Kidney epithelial cell (primary cell): ENCODE results near the gene UBE2D3. TPM values are rescaled to one million over a fixed set of nuclear protein-coding genes. Genes with fewer than 3 reads are reported as not detected.
"Not testable (repeated sequence)": the region's sequence is repeated elsewhere in the genome, so short reads cannot be mapped to it uniquely, and the experiment has no call there.

Experiments
- DNase-seq: peaks from one replicate; pipeline ENCODE4 v3.0.0-alpha.2; 2010; ENCODE audit warnings: low read depth
- H3K27me3 ChIP-seq: 2 replicates; pipeline ENCODE4 v1.6.0; 2011; ENCODE audit warnings: low read length; ENCODE audit not compliant: control insufficient read depth, insufficient read depth
- H3K36me3 ChIP-seq: 2 replicates; pipeline ENCODE4 v1.5.1; 2011; ENCODE audit warnings: low read length; ENCODE audit not compliant: control insufficient read depth, insufficient read depth
- H3K4me3 ChIP-seq: 2 replicates; pipeline ENCODE4 v1.5.1; 2011; ENCODE audit warnings: low read depth, mild to moderate bottlenecking, control low read depth, low read length
- total RNA-seq: library from RNA; depleted of rRNA; stranded (reverse); fragments of >200 nt; gene quantifications from 2 replicates; pipeline ENCODE4 v1.2.3, GENCODE V29; 2015
- TF ChIP-seq, protein P1 (sequence below): IDR thresholded peaks from 2 replicates; pipeline ENCODE4 v1.5.1; 2011; ENCODE audit warnings: mild to moderate bottlenecking, moderate library complexity, low read length, control low read depth, inconsistent platforms; ENCODE audit not compliant: insufficient read depth, poor library complexity, severe bottlenecking

Gene UBE2D3
- total RNA-seq, 1 donor from 2014 or later: 376 TPM

DNA sequence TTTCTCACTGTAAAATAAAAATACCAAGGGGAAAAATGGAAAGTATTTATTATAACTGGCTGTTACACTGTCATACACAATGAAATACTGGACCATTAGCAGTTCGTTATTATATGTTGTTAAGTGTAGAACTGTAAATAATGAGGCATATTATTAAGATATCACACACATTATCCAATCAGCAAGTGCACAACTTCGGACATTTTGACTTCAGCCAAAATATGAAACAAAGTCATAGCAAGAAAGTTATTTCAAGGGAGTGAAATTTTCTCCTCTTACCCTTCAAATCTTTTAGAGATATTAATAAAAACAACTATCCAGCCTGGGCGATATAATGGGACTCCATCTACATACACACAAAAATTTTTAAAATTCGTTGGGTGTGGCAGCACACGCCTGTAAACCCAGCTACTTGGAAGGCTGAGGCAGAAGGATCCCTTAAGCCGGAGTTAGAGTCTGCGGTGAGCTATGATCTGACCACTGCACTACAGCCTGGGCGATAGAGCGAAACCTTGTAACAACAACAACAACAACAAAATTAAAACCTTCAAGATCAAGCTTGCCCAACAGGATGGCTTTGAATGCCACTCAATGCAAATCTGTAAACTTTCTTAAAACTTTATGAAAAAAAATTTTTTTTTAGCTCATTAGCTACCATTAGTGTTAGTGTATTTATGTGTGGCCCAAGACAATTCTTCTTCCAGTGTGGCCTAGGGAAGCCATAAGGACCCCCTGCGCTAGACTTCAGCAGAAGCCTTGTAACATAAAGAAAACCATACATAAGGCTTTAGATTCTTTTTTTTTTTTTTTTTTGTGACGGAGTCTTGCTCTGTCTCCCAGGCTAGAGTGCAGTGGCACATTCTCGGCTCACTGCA lies 40.2 kb upstream of the UBE2D3 start:
- TF ChIP-seq, protein P1, sequence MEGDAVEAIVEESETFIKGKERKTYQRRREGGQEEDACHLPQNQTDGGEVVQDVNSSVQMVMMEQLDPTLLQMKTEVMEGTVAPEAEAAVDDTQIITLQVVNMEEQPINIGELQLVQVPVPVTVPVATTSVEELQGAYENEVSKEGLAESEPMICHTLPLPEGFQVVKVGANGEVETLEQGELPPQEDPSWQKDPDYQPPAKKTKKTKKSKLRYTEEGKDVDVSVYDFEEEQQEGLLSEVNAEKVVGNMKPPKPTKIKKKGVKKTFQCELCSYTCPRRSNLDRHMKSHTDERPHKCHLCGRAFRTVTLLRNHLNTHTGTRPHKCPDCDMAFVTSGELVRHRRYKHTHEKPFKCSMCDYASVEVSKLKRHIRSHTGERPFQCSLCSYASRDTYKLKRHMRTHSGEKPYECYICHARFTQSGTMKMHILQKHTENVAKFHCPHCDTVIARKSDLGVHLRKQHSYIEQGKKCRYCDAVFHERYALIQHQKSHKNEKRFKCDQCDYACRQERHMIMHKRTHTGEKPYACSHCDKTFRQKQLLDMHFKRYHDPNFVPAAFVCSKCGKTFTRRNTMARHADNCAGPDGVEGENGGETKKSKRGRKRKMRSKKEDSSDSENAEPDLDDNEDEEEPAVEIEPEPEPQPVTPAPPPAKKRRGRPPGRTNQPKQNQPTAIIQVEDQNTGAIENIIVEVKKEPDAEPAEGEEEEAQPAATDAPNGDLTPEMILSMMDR: no peak
- Histone ChIP-seq H3K4me3 (peak overlapping the region; percentile 87), H3K36me3 (no peaks in the 10 kb centered on the region), H3K27me3 (no peaks in the 10 kb centered on the region)
- no peak for DNase-seq

- DNase-seq, H3K27me3 ChIP-seq, H3K36me3 ChIP-seq, H3K4me3 ChIP-seq: not testable (repeated sequence)
Observed at GRCh38 chr4:102865327-102865726, 38.0 kb upstream of the UBE2D3 start.

DNA sequence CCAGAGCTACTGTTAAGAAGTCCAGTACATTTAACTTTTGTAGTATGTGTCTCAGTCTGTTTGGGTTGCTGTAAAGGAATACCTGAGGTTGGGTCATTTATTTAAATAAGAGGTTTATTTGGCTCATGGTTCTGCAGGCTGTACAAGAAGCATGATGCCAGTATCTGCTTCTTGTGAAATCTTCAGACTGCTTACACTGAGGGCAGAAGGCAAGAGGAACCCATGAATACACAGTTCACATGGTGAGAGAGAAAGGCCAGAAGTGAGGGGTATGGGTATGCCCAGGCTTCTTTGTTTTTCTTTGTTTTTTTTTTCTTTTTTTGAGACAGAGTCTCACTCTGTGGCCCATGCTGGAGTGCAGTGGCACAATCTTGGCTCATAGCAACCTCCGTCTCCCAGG lies 35.4 kb upstream of the UBE2D3 start:
- DNase-seq: no peak
- no peak overlapping the region for H3K4me3 ChIP-seq
- no peaks in the 10 kb centered on the region for H3K27me3 ChIP-seq
- TF ChIP-seq, protein P1: no peak
- no peaks in the 10 kb centered on the region for H3K36me3 ChIP-seq

DNA sequence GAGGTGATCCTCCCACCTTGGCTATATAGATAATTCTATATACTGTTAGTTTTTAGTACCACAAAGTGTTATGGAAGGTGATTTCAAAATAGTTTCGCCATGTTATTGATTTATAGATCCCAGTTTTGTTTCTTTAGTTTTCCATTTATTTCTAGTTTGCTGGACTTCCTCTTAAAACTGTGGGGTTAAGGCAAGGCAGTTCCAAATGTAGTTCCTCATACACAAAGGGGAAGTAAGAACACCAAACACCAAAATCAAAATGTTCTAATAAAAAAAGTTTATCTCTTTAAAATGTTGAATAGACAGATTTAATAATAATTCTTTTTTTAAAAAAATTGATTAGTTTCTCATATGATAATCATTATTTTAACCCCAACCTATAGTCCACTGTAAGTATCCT lies 34.7 kb upstream of the UBE2D3 start:
- no peak overlapping the region for H3K4me3 ChIP-seq
- TF ChIP-seq, protein P1: no peak
- no peaks in the 10 kb centered on the region for H3K36me3 ChIP-seq
- no peaks in the 10 kb centered on the region for H3K27me3 ChIP-seq
- no peak for DNase-seq

DNA sequence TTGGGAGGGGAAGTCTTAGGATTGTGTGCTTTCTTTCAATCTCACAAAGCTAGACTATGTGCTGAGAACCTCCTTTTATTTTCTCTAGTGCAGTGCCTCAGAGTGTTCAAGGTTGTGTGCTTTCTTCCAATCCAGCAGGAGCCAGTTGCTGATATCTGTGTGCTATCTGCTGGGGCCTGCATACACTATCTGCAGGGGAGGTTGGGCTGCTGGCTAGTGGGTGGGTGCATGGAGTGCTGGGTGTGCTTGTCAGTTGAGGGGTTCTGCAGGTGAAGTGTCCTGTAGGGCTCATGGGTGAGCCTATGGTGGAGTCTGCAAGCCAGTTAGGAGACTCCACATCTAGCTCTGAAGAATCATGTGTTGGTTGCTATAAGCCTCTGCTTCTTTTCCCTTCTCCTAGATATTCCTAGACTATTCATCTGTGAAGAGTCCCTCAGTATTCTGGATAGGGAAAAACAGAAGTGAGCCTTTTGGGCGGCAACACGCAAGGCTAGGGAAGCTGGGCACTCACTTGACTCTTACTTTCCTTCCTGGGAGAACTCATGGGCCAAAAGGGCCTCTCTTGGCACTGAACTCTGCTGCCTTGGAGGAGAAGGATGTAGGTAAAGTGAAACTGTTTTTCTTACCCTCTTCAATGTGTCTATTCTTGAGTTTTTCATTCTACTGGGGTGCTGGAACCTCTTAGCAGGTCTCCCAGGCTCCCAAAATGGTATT lies 33.4 kb upstream of the UBE2D3 start:
- TF ChIP-seq, protein P1: no peak
- no peak overlapping the region for H3K4me3 ChIP-seq
- H3K27me3 ChIP-seq: no peaks in the 10 kb centered on the region
- H3K36me3 ChIP-seq: no peaks in the 10 kb centered on the region
- DNase-seq: no peak

DNA sequence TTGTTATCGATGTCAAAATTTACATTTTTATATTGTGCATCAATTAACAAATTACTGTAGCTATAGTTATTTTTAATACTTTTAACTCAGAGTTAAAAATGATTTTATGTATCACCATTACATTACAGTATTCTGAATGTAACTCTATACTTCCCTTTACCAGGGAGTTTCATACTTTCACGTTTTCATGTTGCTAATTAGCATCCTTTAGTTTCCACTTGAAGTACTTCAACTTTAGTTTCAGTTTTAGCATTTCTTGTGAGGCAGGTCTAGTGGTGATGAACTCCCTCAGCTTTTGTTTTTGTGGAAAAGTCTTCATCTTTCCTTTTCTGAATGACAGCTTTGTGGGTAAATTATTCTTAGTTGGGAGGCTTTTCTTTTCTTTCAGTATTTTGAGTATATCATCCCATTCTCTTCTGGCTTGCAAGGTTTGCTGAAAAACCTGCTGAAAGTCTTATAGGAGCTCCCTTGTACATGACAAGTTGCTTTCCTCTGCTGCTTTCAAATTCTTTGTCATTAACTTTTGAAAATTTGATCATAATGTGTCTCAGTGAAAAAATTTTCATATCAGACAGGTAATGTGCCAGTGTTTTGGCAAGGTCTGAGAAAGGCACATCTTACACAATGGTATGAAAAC lies 31.6 kb upstream of the UBE2D3 start:
- DNase-seq: no peak
- Histone ChIP-seq H3K27me3 (no peaks in the 10 kb centered on the region), H3K4me3 (no peak overlapping the region), H3K36me3 (no peaks in the 10 kb centered on the region)
- TF ChIP-seq, protein P1: no peak
